GM21528 (cell line): ENCODE measurements around the gene ZNF750.

ENCODE experiments used
- ATAC-seq: cut with Tn5 transposase; IDR thresholded peaks from one replicate; pipeline ENCODE4 v1.9.1; 2021; ENCODE audit warnings: mild to moderate bottlenecking, moderate library complexity; ENCODE audit not compliant: unreplicated experiment, low FRiP score

ZNF750 gene

GRCh38 chr17:82779541-82779940, 60.3 kb downstream of the ZNF750 start:
- no peak for ATAC-seq
